ENCODE data around the gene STIMATE.

STIMATE gene

DNA sequence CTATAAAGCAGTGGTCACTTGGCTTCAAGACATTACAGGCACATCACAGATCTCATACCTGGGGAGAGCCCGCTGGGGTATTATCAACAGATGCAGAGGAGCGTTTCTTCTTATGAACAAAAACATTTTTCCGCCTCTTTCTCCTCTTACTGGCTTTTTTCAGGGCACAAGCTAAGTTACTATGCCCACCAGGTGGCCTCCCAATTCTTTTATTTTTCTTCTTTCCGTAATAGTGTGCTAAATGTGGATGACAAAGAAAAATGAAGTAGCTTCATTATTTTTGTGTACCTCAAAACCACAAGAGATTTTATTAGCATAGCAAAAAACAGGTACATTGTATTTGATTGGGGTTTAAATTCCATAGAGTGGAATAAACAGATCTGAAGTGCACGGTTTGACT lies 10.1 kb upstream of the STIMATE start:
- H3K9me3 Mint-ChIP-seq = no peaks in the 10 kb centered on the region
- no peaks in the 10 kb centered on the region for H3K4me1 Mint-ChIP-seq
- H3K4me3 Mint-ChIP-seq = no peak overlapping the region
- H3K36me3 Mint-ChIP-seq = peaks cover 12% of the 10 kb centered on the region
- H3K27ac Mint-ChIP-seq = no peak overlapping the region
- H3K27me3 Mint-ChIP-seq = no peaks in the 10 kb centered on the region

- no peak overlapping the region for H3K27ac Mint-ChIP-seq
- H3K36me3 Mint-ChIP-seq = peaks cover 7% of the 10 kb centered on the region
- no peak overlapping the region for H3K4me3 Mint-ChIP-seq
- no peaks in the 10 kb centered on the region for H3K27me3 Mint-ChIP-seq
- H3K4me1 Mint-ChIP-seq = no peaks in the 10 kb centered on the region
- no peaks in the 10 kb centered on the region for H3K9me3 Mint-ChIP-seq
Measured at GRCh38 chr3:52904552-52904951, 7.2 kb upstream of the STIMATE start.

GRCh38 chr3:52904000-52904399 lies 6.7 kb upstream of the STIMATE start:
- Mint-ChIP-seq H3K4me1 (no peaks in the 10 kb centered on the region), H3K27me3 (no peaks in the 10 kb centered on the region), H3K36me3 (peaks cover 7% of the 10 kb centered on the region), H3K27ac (no peak overlapping the region), H3K4me3 (no peak overlapping the region), H3K9me3 (no peaks in the 10 kb centered on the region)

GRCh38 chr3:52896613-52897012 lies 735 bp downstream of the STIMATE start:
- no peaks in the 10 kb centered on the region for H3K27me3 Mint-ChIP-seq
- H3K9me3 Mint-ChIP-seq = no peaks in the 10 kb centered on the region
- peaks cover 59% of the 10 kb centered on the region for H3K4me1 Mint-ChIP-seq
- peak overlapping the region; percentile 98 for H3K4me3 Mint-ChIP-seq
- peaks cover 6% of the 10 kb centered on the region for H3K36me3 Mint-ChIP-seq
- peak overlapping the region; percentile 95 for H3K27ac Mint-ChIP-seq

GRCh38 chr3:52896151-52896550 lies 1.2 kb downstream of the STIMATE start:
- Mint-ChIP-seq H3K27me3 (no peaks in the 10 kb centered on the region), H3K4me3 (peak overlapping the region; percentile 98), H3K27ac (peak overlapping the region; percentile 82), H3K4me1 (peaks cover 63% of the 10 kb centered on the region), H3K9me3 (no peaks in the 10 kb centered on the region), H3K36me3 (peaks cover 6% of the 10 kb centered on the region)

GRCh38 chr3:52895418-52895817 lies 1.9 kb downstream of the STIMATE start:
- H3K9me3 Mint-ChIP-seq = no peaks in the 10 kb centered on the region
- no peaks in the 10 kb centered on the region for H3K27me3 Mint-ChIP-seq
- peak overlapping the region; percentile 98 for H3K4me3 Mint-ChIP-seq
- H3K27ac Mint-ChIP-seq = peak overlapping the region; percentile 82
- peaks cover 6% of the 10 kb centered on the region for H3K36me3 Mint-ChIP-seq
- H3K4me1 Mint-ChIP-seq = peaks cover 70% of the 10 kb centered on the region

DNA sequence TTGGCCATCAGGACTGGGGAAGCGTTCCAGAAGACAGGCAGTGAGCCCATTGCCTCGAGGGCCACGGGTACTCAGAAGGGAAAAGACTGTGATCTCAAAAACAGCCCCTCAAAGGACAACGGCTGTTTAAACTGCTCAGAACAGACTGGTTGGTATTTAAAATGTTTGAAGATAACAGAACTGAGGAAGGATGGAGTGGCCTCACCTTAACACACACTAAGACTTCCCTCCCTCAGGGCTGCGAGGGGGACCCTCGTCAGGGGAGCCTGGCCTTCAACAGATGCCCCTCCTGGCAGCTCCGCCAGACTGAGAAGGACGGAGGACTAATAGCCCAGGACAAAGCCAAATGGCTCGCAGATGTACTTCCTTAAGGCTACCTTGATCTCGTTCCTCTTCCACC lies 2.6 kb downstream of the STIMATE start:
- H3K36me3 Mint-ChIP-seq = peaks cover 10% of the 10 kb centered on the region

GRCh38 chr3:52893723-52894122 lies 3.6 kb downstream of the STIMATE start:
- Mint-ChIP-seq H3K4me3 (peak overlapping the region; percentile 62), H3K27ac (no peak overlapping the region)

More for the DNA sequence above, 2.6 kb downstream of the STIMATE start:
- peaks cover 75% of the 10 kb centered on the region for H3K4me1 Mint-ChIP-seq
- H3K9me3 Mint-ChIP-seq = no peaks in the 10 kb centered on the region
- peak overlapping the region; percentile 17 for H3K27ac Mint-ChIP-seq
- H3K27me3 Mint-ChIP-seq = no peaks in the 10 kb centered on the region
- H3K4me3 Mint-ChIP-seq = peak overlapping the region; percentile 98

GRCh38 chr3:52892625-52893311 lies 4.6 kb downstream of the STIMATE start:
- H3K4me3 Mint-ChIP-seq = peak overlapping the region; percentile 62
- H3K27ac Mint-ChIP-seq = peak overlapping the region; percentile 56
- H3K27me3 Mint-ChIP-seq = no peaks in the 10 kb centered on the region
- peaks cover 70% of the 10 kb centered on the region for H3K4me1 Mint-ChIP-seq
- peaks cover 10% of the 10 kb centered on the region for H3K36me3 Mint-ChIP-seq
- H3K9me3 Mint-ChIP-seq = no peaks in the 10 kb centered on the region

More at GRCh38 chr3:52893723-52894122, 3.6 kb downstream of the STIMATE start:
- Mint-ChIP-seq H3K27me3 (no peaks in the 10 kb centered on the region), H3K9me3 (no peaks in the 10 kb centered on the region), H3K36me3 (peaks cover 10% of the 10 kb centered on the region), H3K4me1 (peaks cover 76% of the 10 kb centered on the region)

GRCh38 chr3:52892290-52892624 lies 5.1 kb downstream of the STIMATE start:
- Mint-ChIP-seq H3K9me3 (no peaks in the 10 kb centered on the region), H3K27me3 (no peaks in the 10 kb centered on the region), H3K4me3 (no peak overlapping the region), H3K36me3 (peaks cover 10% of the 10 kb centered on the region), H3K27ac (peak overlapping the region; percentile 27), H3K4me1 (peaks cover 70% of the 10 kb centered on the region)

- no peaks in the 10 kb centered on the region for H3K9me3 Mint-ChIP-seq
- peaks cover 10% of the 10 kb centered on the region for H3K36me3 Mint-ChIP-seq
- peaks cover 67% of the 10 kb centered on the region for H3K4me1 Mint-ChIP-seq
- H3K4me3 Mint-ChIP-seq = no peak overlapping the region
- H3K27ac Mint-ChIP-seq = no peak overlapping the region
- H3K27me3 Mint-ChIP-seq = no peaks in the 10 kb centered on the region
Measured at GRCh38 chr3:52891615-52892081, 5.7 kb downstream of the STIMATE start.

DNA sequence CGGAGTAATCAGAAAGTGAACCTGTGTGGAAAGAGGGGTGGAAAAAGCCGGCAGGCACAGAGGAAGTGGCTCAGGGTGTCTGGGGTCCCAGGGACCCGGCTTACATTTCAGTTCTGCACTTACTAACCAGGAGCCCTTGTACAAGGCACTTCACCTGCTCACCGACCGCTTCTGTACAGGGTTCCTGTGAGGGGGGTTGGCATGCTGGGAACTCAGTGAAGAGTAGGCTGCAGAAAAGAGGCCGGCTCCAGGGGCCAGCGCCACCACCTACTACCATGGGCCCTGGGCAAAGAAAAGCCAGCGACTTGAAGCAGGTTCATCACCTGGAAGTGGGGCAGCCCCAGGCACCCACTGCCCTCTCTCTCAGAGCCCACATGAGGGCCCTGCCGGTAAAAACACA lies 6.2 kb downstream of the STIMATE start:
- Mint-ChIP-seq H3K9me3 (no peaks in the 10 kb centered on the region), H3K4me3 (no peak overlapping the region), H3K36me3 (peaks cover 10% of the 10 kb centered on the region), H3K27me3 (no peaks in the 10 kb centered on the region), H3K27ac (peak overlapping the region; percentile 55), H3K4me1 (peaks cover 63% of the 10 kb centered on the region)

DNA sequence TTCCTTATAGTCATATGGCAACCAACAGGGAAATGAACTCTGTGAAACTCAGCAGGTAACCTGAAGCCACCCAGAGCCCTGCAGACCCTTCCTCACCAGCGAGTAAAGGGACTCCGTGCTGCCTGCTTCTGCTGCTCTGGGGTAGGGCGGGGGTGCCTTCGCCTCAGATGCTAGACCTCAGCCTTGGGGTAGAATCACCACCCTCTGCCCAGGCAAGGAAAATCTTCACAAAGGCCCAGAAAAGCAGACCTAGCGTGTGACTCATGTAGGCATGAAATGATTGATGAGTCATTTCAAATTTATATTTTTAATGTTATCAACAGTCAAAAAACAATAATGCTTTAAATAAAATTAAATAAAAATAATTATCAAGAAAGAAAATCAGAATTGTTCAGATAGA lies 6.6 kb downstream of the STIMATE start:
- peaks cover 58% of the 10 kb centered on the region for H3K4me1 Mint-ChIP-seq
- no peak overlapping the region for H3K27ac Mint-ChIP-seq

GRCh38 chr3:52889901-52890300 lies 7.4 kb downstream of the STIMATE start:
- Mint-ChIP-seq H3K9me3 (no peaks in the 10 kb centered on the region), H3K27me3 (no peaks in the 10 kb centered on the region), H3K4me3 (no peak overlapping the region), H3K27ac (no peak overlapping the region), H3K36me3 (peaks cover 20% of the 10 kb centered on the region), H3K4me1 (peaks cover 52% of the 10 kb centered on the region)

More for the DNA sequence above, 6.6 kb downstream of the STIMATE start:
- Mint-ChIP-seq H3K36me3 (peaks cover 13% of the 10 kb centered on the region), H3K27me3 (no peaks in the 10 kb centered on the region), H3K4me3 (peak overlapping the region; percentile 69), H3K9me3 (no peaks in the 10 kb centered on the region)

DNA sequence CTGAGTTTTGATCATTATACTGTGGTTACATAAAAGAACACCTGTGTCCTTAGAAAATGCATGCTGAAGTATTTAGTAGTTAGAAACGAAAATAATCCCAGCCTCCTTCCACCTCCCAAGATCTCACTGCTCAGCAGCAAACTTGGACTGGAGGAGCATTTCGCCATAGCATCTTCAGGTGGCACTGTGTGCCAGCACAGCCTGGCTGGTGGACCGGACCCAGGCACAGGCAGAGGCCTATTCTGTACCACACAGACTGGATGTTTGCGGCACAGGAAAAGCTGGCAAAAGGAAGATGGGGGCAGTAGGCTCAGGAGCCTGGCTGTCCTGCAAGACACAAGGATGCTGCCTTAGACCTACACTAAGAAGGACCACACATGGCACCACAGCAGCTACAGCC lies 10.2 kb downstream of the STIMATE start:
- peaks cover 26% of the 10 kb centered on the region for H3K4me1 Mint-ChIP-seq
- H3K27ac Mint-ChIP-seq = no peak overlapping the region
- no peak overlapping the region for H3K4me3 Mint-ChIP-seq
- H3K9me3 Mint-ChIP-seq = no peaks in the 10 kb centered on the region
- peaks cover 16% of the 10 kb centered on the region for H3K36me3 Mint-ChIP-seq
- no peaks in the 10 kb centered on the region for H3K27me3 Mint-ChIP-seq

GRCh38 chr3:52886049-52886730 lies 11.2 kb downstream of the STIMATE start:
- Mint-ChIP-seq H3K27me3 (no peaks in the 10 kb centered on the region), H3K27ac (no peak overlapping the region), H3K36me3 (peaks cover 16% of the 10 kb centered on the region), H3K4me1 (peaks cover 17% of the 10 kb centered on the region), H3K4me3 (no peak overlapping the region), H3K9me3 (no peaks in the 10 kb centered on the region)

Data from activated naive CD4-positive, alpha-beta T cell treated with anti-CD3 and anti-CD28 coated beads, Interleukin-2, amount 50 U/mL, for 24 hours (primary cell).